H1 (cell line): ENCODE measurements around the gene GPR176. TPM values are rescaled to one million over a fixed set of nuclear protein-coding genes. Genes with fewer than 3 reads are reported as not detected.

ENCODE experiments used
- CTCF ChIA-PET: fragments of 300-600 bp; sonication (Branson Sonifier 250); formaldehyde crosslinking; loops from one replicate; lab custom pipeline; 2021; ENCODE audit not compliant: partially characterized antibody; lab: Charles Lee
- POLR2A ChIA-PET: fragments of 300-600 bp; sonication (Branson Sonifier 250); formaldehyde crosslinking; loops from one replicate; lab custom pipeline; 2021; ENCODE audit warnings: inconsistent platforms; ENCODE audit not compliant: partially characterized antibody; lab: Charles Lee
- DNase-seq, 2 experiments: peaks; one replicate each; pipeline versions ENCODE4 v3.0.0 to v3.0.0-alpha.2; 2010 to 2022; ENCODE audit warnings: low spot score in 2 of 2, low read depth in 1 of 2, mixed read lengths in 1 of 2
- FAIRE-seq: peaks from 2 replicates; lab custom pipeline; 2011; peaks lifted over from hg19 to GRCh38; lab: Jason Lieb, UNC
- H2AFZ ChIP-seq: 2 replicates; pipeline ENCODE4 v1.8.1; 2012; ENCODE audit warnings: low read length, inconsistent platforms
- H2AK5ac ChIP-seq: 2 replicates; pipeline ENCODE4 v1.6.1; 2013; ENCODE audit warnings: low read depth, low read length
- H2BK120ac ChIP-seq: replicated peaks from 2 replicates; pipeline ENCODE3; 2013; ENCODE audit warnings: low read depth, low read length, inconsistent platforms
- H2BK12ac ChIP-seq: 2 replicates; pipeline ENCODE4 v1.6.1; 2013; ENCODE audit warnings: low read depth, low read length
- H2BK15ac ChIP-seq: 2 replicates; pipeline ENCODE4 v1.6.1; 2013; ENCODE audit warnings: low read length
- H2BK20ac ChIP-seq: 2 replicates; pipeline ENCODE4 v1.6.1; 2013; ENCODE audit warnings: low read length
- H2BK5ac ChIP-seq: 2 replicates; pipeline ENCODE4 v1.6.1; 2013; ENCODE audit warnings: low read depth, low read length
- H3K14ac ChIP-seq: 2 replicates; pipeline ENCODE4 v1.6.1; 2013; ENCODE audit warnings: inconsistent platforms; ENCODE audit not compliant: insufficient read length
- H3K18ac ChIP-seq: 2 replicates; pipeline ENCODE4 v1.6.1; 2013; ENCODE audit warnings: low read length; ENCODE audit errors: extremely low read depth
- H3K23ac ChIP-seq: 2 replicates; pipeline ENCODE4 v1.6.1; 2013; ENCODE audit warnings: inconsistent platforms; ENCODE audit not compliant: insufficient read length
- H3K23me2 ChIP-seq: 2 replicates; pipeline ENCODE4 v1.6.1; 2013; ENCODE audit warnings: low read depth, low read length
- H3K27ac ChIP-seq: 2 replicates; pipeline ENCODE4 v1.6.1; 2011; ENCODE audit warnings: low read depth, low read length, inconsistent platforms
- H3K27me3 ChIP-seq, 4 experiments: replicated peaks in 1 of 4; 1 replicate in 1 of 4; 2 replicates in 3 of 4; pipeline versions ENCODE4 v1.6.1 to v1.8.1; 2011 to 2013; ENCODE audit warnings: low read length in 3 of 4, mild to moderate bottlenecking in 3 of 4, inconsistent platforms in 2 of 4, mixed read lengths in 2 of 4, moderate library complexity in 1 of 4; ENCODE audit not compliant: control insufficient read depth in 3 of 4, insufficient read depth in 3 of 4; ENCODE audit errors: extremely low read depth in 1 of 4
- H3K36me3 ChIP-seq, 4 experiments: 2 replicates each; pipeline versions ENCODE4 v1.6.1 to v1.8.1; 2011 to 2013; ENCODE audit warnings: mild to moderate bottlenecking in 4 of 4, low read length in 3 of 4, moderate library complexity in 2 of 4, control low read depth in 1 of 4, inconsistent platforms in 1 of 4; ENCODE audit not compliant: insufficient read depth in 4 of 4, control insufficient read depth in 2 of 4
- H3K4ac ChIP-seq: replicated peaks from 2 replicates; pipeline ENCODE3; 2013; ENCODE audit warnings: low read length, low read depth, mixed read lengths, inconsistent platforms; ENCODE audit not compliant: insufficient read length
- H3K4me1 ChIP-seq, 4 experiments: replicated peaks in 1 of 4; 1 replicate in 1 of 4; 2 replicates in 3 of 4; pipeline versions ENCODE4 v1.6.1 to v1.8.1; 2011 to 2013; ENCODE audit warnings: low read length in 3 of 4, inconsistent platforms in 2 of 4, mixed read lengths in 1 of 4; ENCODE audit not compliant: insufficient read depth in 4 of 4, control insufficient read depth in 3 of 4
- H3K4me2 ChIP-seq, 2 experiments: 2 replicates each; pipeline versions ENCODE4 v1.6.1 to v1.8.1; 2011 to 2013; ENCODE audit warnings: low read depth in 2 of 2, low read length in 2 of 2, control low read depth in 1 of 2, inconsistent platforms in 1 of 2, mild to moderate bottlenecking in 1 of 2; ENCODE audit not compliant: insufficient read depth in 1 of 2
- H3K4me3 ChIP-seq, 4 experiments: fragments of 200-600, 300-600 bp in 1 of 4; sonication (generic), shearing (Covaris generic), sonication (Bioruptor Twin) in 1 of 4; 2 replicates each; pipeline versions ENCODE4 v1.5.1 to v1.8.1; 2011 to 2016; ENCODE audit warnings: low read length in 4 of 4, low read depth in 3 of 4, control low read depth in 2 of 4, inconsistent platforms in 2 of 4, mild to moderate bottlenecking in 2 of 4, mixed read lengths in 1 of 4, moderate library complexity in 1 of 4; ENCODE audit not compliant: insufficient read depth in 2 of 4; ENCODE audit errors: extremely low read depth in 1 of 4
- H3K56ac ChIP-seq: replicated peaks from 2 replicates; pipeline ENCODE3; 2013; ENCODE audit warnings: low read depth, mild to moderate bottlenecking, mixed read lengths, low read length, inconsistent platforms; ENCODE audit not compliant: insufficient read length
- H3K79me1 ChIP-seq: 2 replicates; pipeline ENCODE4 v1.6.1; 2013; ENCODE audit warnings: low read depth, low read length, control low read depth
- H3K79me2 ChIP-seq, 2 experiments: 2 replicates each; pipeline versions ENCODE4 v1.6.1 to v1.8.1; 2012 to 2013; ENCODE audit warnings: low read length in 2 of 2, mild to moderate bottlenecking in 2 of 2, inconsistent platforms in 1 of 2; ENCODE audit not compliant: insufficient read depth in 2 of 2, control insufficient read depth in 1 of 2
- H3K9ac ChIP-seq, 4 experiments: replicated peaks in 1 of 4; 1 replicate in 1 of 4; 2 replicates in 3 of 4; pipeline versions ENCODE4 v1.6.1 to v1.8.1; 2011 to 2013; ENCODE audit warnings: low read depth in 3 of 4, low read length in 3 of 4, control low read depth in 2 of 4, mild to moderate bottlenecking in 2 of 4, moderate library complexity in 2 of 4, inconsistent platforms in 1 of 4; ENCODE audit errors: extremely low read depth in 1 of 4
- H3K9me3 ChIP-seq, 2 experiments: 2 replicates each; pipeline versions ENCODE4 v1.6.1 to v1.8.1; 2012 to 2013; ENCODE audit warnings: mild to moderate bottlenecking in 2 of 2, moderate library complexity in 2 of 2, control low read depth in 1 of 2, inconsistent platforms in 1 of 2, low read depth in 1 of 2, low read length in 1 of 2, mixed read lengths in 1 of 2; ENCODE audit not compliant: insufficient read depth in 2 of 2
- H4K20me1 ChIP-seq, 2 experiments: replicated peaks in 1 of 2; 2 replicates each; pipeline versions ENCODE3 to v1.8.1; 2011 to 2013; ENCODE audit warnings: inconsistent platforms in 2 of 2, low read length in 2 of 2, mild to moderate bottlenecking in 1 of 2; ENCODE audit not compliant: insufficient read depth in 2 of 2, control insufficient read depth in 1 of 2
- H4K5ac ChIP-seq: 2 replicates; pipeline ENCODE4 v1.6.1; 2013; ENCODE audit warnings: low read length, low read depth, mixed read lengths, inconsistent platforms; ENCODE audit not compliant: insufficient read length
- H4K8ac ChIP-seq: 2 replicates; pipeline ENCODE4 v1.8.0; 2013; ENCODE audit warnings: mild to moderate bottlenecking, moderate library complexity, low read length, inconsistent platforms; ENCODE audit not compliant: insufficient read depth; ENCODE audit errors: extremely low read depth
- H4K91ac ChIP-seq: replicated peaks from 2 replicates; pipeline ENCODE3; 2013; ENCODE audit warnings: low read length, mixed read lengths, inconsistent platforms; ENCODE audit not compliant: insufficient read length
- BACH1 ChIP-seq: IDR thresholded peaks from 2 replicates; pipeline ENCODE4 v1.6.1; 2012; ENCODE audit warnings: low read length, improper control_type of control experiment
- CHD2 ChIP-seq: IDR thresholded peaks from 2 replicates; pipeline ENCODE4 v1.6.1; 2012; ENCODE audit warnings: low read length, improper control_type of control experiment
- E2F6 ChIP-seq: IDR thresholded peaks from 2 replicates; pipeline ENCODE4 v1.6.1; 2012; ENCODE audit warnings: inconsistent platforms
- HDAC2 ChIP-seq, 2 experiments: fragments of 300-600 bp in 1 of 2; sonication (generic) in 1 of 2; IDR thresholded peaks; 2 replicates each; pipeline ENCODE4 v1.6.1; 2011 to 2012; ENCODE audit warnings: low read depth in 2 of 2, low read length in 2 of 2, mild to moderate bottlenecking in 2 of 2, moderate library complexity in 2 of 2, borderline replicate concordance in 1 of 2, inconsistent platforms in 1 of 2
- JUND ChIP-seq: IDR thresholded peaks from 2 replicates; pipeline ENCODE4 v1.6.1; 2011; ENCODE audit warnings: mild to moderate bottlenecking, improper control_type of control experiment, low read length
- KDM5A ChIP-seq: fragments of 200-600 bp; IDR thresholded peaks from 2 replicates; pipeline ENCODE4 v1.7.1; 2012; ENCODE audit warnings: mild to moderate bottlenecking, low read length, inconsistent platforms, mixed read lengths
- TEAD4 ChIP-seq: IDR thresholded peaks from 2 replicates; pipeline ENCODE4 v1.6.1; 2012; ENCODE audit warnings: low read depth, low read length, inconsistent platforms, mixed read lengths
- USF2 ChIP-seq: IDR thresholded peaks from 2 replicates; pipeline ENCODE4 v1.6.1; 2011; ENCODE audit warnings: low read length, improper control_type of control experiment
- YY1 ChIP-seq: IDR thresholded peaks from 2 replicates; pipeline ENCODE4 v1.6.1; 2011; ENCODE audit warnings: low read depth, mild to moderate bottlenecking, low read length
- WGBS, 2 experiments: shearing (Covaris generic) in 1 of 2; methylation state at CpG; one replicate each; pipeline versions ENCODE4 v1.1.6 to v1.1.7; 2013 to 2015; ENCODE audit warnings: low lambda C conversion rate in 2 of 2, mixed read lengths in 2 of 2, inconsistent platforms in 1 of 2, low coverage in 1 of 2, missing lambda C conversion rate in 1 of 2; ENCODE audit not compliant: insufficient replicate concordance in 2 of 2, insufficient coverage in 1 of 2, insufficient read length in 1 of 2; ENCODE audit errors: extremely low coverage in 1 of 2, missing lambda C conversion rate in 1 of 2; 5-methylcytosine and 5-hydroxymethylcytosine counted together
- polyA plus RNA-seq, 7 experiments: library from polyadenylated mRNA; depleted of rRNA in 3 of 7; stranded (reverse) in 5 of 7; unstranded in 2 of 7; fragments of >200 nt in 5 of 7; fragments of 200-250 nt in 2 of 7; gene quantifications; 1 replicate in 5 of 7; 2 replicates in 1 of 7; 4 replicates in 1 of 7; pipeline versions ENCODE4 v1.2.1 to v1.2.3, GENCODE V29; 2011 to 2013; ENCODE audit warnings: missing spikeins in 2 of 7, mixed read lengths in 2 of 7
- total RNA-seq: library from RNA; stranded (reverse); fragmentation: NEBNext Ultra II Directional; extraction: Animal tissue kit (Norgen Biotek cat#: 25700); gene quantifications from 2 replicates; pipeline ENCODE4 v1.2.1, GENCODE V29; 2021

Gene GPR176
- total and polyA plus RNA-seq, 2 of the 8 experiments (the other 6 are each of a cell fraction or from before 2014, with no cell fraction given): 190 to 281 TPM

GRCh38 chr15:39777496-39777895 lies 142.6 kb downstream of the GPR176 start:
- no peak overlapping the region for H3K14ac ChIP-seq
- H3K56ac ChIP-seq: no peak overlapping the region
- H4K20me1 ChIP-seq: no peaks in the 10 kb centered on the region
- H4K8ac ChIP-seq: no peak overlapping the region
- H3K18ac ChIP-seq: no peak overlapping the region
- CTCF ChIA-PET: interaction anchor here (0.9 to 3.3 kb wide), 4 partner anchors 10 to 90 kb away, joined by 3 to 14 read pairs (median 4); no protein-coding TSS in a partner anchor
- no peak overlapping the region for H2AK5ac ChIP-seq
- H3K9me3 ChIP-seq: no peaks in the 10 kb centered on the region
- H4K5ac ChIP-seq: no peak overlapping the region
- POLR2A ChIA-PET: interaction anchor here (0.6 to 1.3 kb wide), 4 partner anchors 12 to 1526 kb away, joined by 3 read pairs; partner anchors contain the start of gene GPR176
- peaks cover 0 to 10% (median 4%) of the 10 kb centered on the region in 4 experiments; a peak in 4 of 7 replicates for H3K4me1 ChIP-seq
- peak overlapping the region; percentile 5 for H4K91ac ChIP-seq
- H2BK5ac ChIP-seq: no peak overlapping the region
- no peak overlapping the region for H3K9ac ChIP-seq
- no peak overlapping the region for H3K27ac ChIP-seq
- H3K4me2 ChIP-seq: peak overlapping the region; percentile 9 to 15; a peak in 1 of 4 replicates
- H3K79me2 ChIP-seq: no peaks in the 10 kb centered on the region
- 82% methylated on average over 4 of the region's 4 CpGs; no CpG with 5 or more reads in 1 of the 2 experiments for WGBS, 2 experiments
- H2BK120ac ChIP-seq: no peak overlapping the region
- H3K23me2 ChIP-seq: no peaks in the 10 kb centered on the region
- no peak overlapping the region for H3K23ac ChIP-seq
- no peak for FAIRE-seq
- H3K27me3 ChIP-seq: no peaks in the 10 kb centered on the region
- H2AFZ ChIP-seq: peak overlapping the region; percentile 54; the same call in 1 of the 2 replicates
- H2BK12ac ChIP-seq: no peak overlapping the region
- H3K4ac ChIP-seq: no peak overlapping the region
- no peaks in the 10 kb centered on the region for H3K36me3 ChIP-seq
- H3K4me3 ChIP-seq: no peak overlapping the region
- TF ChIP-seq BACH1 (no peak), HDAC2 (IDR thresholded peaks at IDR 0.05; ENCODE audit: borderline replicate concordance in 1 of 2, low read depth in 2 of 2, low read length in 2 of 2) (no peak), USF2 (no peak), TEAD4 (no peak), YY1 (no peak), E2F6 (no peak), JUND (no peak), CHD2 (no peak), KDM5A (no peak)
- no peaks in the 10 kb centered on the region for H3K79me1 ChIP-seq
- no peak overlapping the region for H2BK15ac ChIP-seq
- H2BK20ac ChIP-seq: no peak overlapping the region
- no peak for DNase-seq
